HG02610 (cell line): Measurements from ENCODE around the gene NCF2.
"Not testable (repeated sequence)": the region's sequence is repeated elsewhere in the genome, so short reads cannot be mapped to it uniquely, and the experiment has no call there.

ENCODE experiments used
- ATAC-seq: cut with Tn5 transposase; IDR thresholded peaks from one replicate; pipeline ENCODE4 v1.9.1; 2021; ENCODE audit warnings: mild to moderate bottlenecking, moderate library complexity; ENCODE audit not compliant: unreplicated experiment

Gene NCF2

DNA sequence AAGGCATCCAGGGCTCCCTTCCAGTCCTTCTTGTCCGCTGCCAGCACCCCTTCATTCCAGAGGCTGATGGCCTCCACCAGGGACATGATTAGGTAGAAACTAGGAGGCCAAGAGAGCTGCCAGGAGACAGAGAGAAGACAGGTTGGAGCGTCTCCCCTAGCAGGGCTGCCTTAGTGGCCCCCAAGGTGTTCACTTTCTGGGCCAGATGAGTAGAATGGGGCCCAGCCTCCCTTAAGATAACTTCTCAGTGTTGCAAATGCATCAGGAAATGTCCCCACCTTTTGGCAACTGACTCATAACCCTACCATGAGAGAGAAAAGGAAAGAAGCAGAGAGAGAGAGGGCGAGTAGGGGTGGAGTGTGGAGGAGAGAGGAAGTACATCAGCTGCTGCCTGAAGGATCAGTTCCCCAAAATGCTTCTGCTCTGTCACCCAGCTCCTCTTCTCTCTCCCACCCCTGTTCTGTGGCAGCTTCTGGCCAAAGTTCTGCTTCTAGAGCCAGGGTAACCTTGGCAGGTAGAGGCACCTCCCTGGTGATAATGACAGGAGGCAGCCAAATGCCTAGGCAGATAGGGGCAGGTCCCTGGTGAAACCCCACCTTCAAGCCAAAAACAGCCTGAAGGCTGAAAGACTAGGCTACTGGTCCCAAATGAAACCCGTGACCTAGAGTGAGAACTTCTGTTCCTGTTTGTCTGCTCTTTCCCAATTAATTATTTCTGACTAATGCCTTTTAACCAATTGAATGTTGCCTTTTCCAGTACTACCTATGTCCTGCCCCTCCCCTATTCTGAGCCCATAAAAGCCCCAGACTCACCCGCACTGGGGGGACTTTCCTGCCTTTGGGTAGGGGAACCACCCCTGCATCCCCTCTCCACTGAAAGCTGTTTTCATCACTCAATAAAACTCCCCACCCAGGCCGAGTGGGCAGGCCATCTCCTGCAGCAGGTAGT, at the start of gene NCF2:
NCF2 (minus strand) TSS at position 216 of the 948 bp plus-strand sequence; CDS start at position 86, 130 bp downstream.
- ATAC-seq, result peak; percentile 82

GRCh38 chr1:183638649-183639387, 48.6 kb upstream of the NCF2 start:
- ATAC-seq, result no peak

- ATAC-seq, result no peak
Measured at GRCh38 chr1:183636783-183637182, 46.5 kb upstream of the NCF2 start.

DNA sequence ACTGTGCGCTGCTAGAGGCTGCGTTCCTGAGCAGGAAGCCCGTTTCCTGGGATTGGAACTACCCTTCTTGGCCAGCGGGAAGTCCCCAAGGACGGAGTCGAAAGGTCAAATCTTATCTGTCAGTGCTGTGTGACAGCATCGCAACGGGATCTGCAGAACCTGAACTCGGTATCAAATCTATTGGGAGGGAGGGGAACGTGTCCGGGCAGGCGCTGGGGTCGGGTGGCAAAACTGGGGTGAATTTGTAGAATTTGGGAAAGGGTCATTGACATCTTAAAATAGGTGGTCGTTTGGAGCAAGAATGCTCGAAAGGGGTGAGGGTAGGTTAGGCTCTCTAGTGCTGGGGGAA, 46.0 kb upstream of the NCF2 start:
- ATAC-seq, result no peak

DNA sequence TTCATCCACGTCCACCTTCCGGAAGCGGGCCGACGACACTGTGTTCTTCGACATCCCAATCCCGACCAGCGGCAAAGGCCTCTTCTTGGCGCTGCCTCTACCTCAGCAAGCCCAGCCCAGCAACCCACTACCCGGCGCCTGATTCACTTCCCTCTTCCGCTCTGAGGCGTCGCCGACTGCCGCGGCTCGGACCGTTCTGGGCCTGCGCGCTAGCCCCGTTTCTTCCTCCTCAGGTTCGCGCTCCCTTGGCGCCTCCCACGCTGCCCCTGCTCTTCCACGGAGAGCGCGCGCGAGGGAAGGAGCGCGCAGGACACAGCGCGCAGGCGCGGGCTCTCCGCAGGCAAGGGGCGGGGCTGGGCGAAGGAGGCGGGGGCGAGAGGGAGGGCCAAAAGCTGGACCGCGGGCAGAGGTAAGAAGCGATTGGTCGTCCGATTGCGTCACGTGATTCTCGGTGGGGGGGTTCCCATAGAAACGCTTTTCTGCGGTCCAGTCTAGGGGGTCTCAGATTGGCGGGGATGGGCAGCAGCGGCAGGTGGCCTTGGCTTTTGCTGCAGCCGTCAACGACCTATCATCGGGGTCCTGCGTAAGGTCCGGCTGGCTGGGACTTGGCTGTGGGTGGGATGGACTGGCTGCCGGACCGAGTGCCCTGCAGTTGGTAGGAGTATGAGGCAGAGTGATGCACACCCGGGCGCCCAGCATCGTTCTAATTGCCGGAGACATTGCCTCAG, 45.5 kb upstream of the NCF2 start, which contains the start of gene ARPC5:
ARPC5 (minus strand) TSS at position 178 of the 728 bp plus-strand sequence; CDS start at position 54, 124 bp downstream.
- peak; percentile 86 for ATAC-seq

GRCh38 chr1:183635099-183635605, 44.9 kb upstream of the NCF2 start:
- peak; percentile 6 for ATAC-seq

- ATAC-seq, result no peak
Measured at GRCh38 chr1:183634429-183635065, 44.3 kb upstream of the NCF2 start.

DNA sequence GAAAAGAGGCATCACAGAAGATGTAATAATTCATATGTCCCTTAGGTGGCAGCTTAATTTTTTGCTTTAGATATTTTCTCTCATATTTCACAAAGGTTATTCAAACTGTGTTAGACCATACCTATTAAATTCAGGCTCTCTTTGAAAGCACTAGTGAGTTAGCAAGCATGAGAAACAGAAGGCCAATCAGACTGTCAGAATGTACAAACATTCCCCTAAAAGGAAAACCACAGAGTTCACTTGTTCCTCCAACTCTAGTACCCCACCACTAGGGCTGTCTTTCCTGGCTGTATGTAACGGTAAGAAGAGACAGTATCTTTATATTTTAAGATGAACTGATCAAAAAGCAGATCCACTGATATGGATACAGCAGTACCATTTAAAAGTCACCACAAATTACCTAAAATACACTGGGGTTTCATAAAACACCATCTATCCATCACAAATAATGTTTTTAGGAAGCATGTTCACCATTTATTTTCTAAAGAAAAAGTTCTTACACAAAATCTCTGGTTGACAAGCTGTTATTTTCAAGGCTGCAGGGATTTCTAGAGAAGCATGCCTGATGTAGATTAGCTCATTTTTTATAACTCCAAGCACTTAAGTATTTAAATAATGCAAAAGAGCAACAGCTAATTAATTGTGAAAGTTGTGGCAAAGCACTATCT, 43.6 kb upstream of the NCF2 start:
- ATAC-seq, result peak; percentile 43

GRCh38 chr1:183632964-183633363, 42.7 kb upstream of the NCF2 start:
- ATAC-seq, result no peak

DNA sequence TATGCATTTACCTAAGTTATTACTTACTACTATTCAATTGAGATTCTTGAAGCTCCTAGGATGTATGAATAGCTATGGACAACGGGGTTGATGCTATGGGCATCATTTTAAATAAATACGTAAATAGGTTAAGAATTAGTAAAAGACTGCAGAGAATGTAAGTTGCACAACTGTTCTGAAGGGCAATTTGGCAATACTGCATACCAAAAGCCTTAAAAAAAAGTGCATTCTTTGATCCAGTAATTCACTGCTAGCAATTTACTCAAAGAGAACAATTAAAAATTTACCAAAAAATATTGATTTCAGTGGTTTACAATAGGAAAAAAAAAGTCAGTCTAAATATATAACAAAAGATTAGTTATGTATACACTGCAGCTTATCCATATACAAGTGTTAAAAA, 41.9 kb upstream of the NCF2 start:
- ATAC-seq, result no peak

DNA sequence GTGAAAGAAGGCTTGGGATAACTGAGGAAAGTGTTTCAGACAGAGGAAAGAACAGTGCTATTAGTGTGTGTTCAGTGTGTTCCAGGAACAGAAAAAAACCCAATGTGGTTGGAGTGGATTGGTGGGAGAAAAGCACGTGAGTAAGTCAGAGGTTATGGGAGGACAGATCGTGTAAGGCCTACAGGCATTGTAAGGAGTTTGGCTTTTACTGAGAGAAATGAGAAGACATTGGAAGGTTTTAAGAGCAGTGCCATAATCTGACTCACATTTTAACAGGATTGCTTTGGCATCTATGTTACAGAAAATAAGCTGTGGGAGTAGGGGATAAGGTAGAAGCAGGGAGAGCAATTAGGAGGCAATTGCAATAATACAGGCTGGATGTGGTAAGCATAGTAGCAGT, 40.5 kb upstream of the NCF2 start:
- no peak for ATAC-seq

- no peak for ATAC-seq
Measured at GRCh38 chr1:183628537-183628936, 38.3 kb upstream of the NCF2 start.

DNA sequence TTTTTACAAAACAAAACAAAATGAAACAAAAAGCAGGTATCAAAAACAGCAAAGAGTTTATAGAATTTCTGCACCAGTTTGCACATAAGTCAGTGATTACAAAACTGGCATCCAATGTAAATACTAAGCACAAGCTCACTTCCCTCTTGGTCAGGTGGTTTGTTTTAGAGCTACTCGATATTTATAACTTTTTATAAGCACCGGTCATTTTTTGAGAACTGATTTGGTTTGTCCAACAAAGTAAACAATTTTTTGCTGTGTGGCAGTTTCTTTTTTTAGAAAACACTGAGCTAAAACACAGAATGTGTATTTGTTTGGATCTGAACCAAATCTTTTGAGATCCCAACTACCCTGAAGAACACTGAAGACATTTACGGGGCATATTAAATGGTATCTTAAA, 36.0 kb upstream of the NCF2 start:
- not testable (repeated sequence) for ATAC-seq

DNA sequence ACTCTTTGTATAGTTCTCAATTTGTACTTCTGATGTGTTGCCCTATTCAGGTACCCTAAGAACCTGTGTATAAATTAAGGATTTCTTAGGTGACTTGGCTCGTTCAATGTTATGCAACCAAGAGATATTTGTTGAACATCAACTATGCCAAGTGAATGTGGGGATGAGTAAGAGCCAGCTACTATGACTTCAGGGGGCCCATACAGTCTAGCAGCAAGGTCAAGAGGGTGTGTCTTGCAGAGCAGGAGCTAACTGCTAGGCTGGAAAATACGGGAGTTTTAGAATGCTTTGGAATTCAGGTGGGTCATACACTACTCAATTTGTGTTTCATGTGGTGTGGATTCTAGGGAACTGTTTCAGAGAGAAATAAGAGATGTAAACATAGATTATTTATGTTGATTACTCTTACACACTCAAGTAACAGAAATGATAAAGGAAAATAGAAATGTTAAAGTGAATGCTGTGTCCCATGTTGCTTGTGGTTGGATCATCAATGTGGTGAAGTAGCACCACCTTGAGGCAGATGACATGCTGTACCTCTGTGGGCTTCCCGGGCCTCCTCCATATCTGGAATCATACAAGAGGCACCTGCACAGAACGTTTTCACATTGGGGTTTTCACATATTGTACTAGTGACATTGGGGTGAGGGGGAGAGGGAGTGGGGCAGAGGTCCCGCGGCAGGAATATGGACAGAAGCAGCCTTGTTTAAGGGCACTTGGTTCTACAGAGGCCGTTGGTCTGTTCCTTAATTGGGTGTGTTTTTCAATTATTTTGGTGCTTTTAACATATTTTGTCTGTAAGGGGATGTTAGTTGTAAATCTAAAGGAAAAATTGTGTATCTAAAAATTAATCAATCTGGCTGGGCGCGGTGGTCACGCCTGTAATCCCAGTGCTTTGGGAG, 32.9 kb upstream of the NCF2 start:
- peak; percentile 82 for ATAC-seq

GRCh38 chr1:183622013-183622412, 31.8 kb upstream of the NCF2 start:
- ATAC-seq, result no peak

GRCh38 chr1:183620311-183620710, 30.1 kb upstream of the NCF2 start:
- no peak for ATAC-seq

GRCh38 chr1:183619781-183620180, 29.5 kb upstream of the NCF2 start:
- ATAC-seq, result no peak

- ATAC-seq, result not testable (repeated sequence)
Measured at GRCh38 chr1:183618202-183618601, 27.9 kb upstream of the NCF2 start.

DNA sequence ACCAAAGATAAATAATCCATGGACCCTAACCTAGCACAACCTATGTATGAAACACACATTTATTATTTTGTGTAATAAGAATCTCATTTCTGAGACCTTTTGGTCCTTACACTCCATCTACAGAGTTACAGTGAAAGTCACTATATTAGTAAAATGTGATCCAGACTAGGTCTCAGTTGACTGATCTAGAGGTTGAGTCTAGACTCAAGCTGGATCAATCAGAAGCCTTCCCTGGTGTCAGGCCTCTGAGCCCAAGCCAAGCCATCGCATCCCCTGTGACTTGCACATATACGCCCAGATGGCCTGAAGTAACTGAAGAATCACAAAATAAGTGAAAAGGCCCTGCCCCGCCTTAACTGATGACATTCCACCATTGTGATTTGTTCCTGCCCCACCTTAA, 22.7 kb upstream of the NCF2 start:
- ATAC-seq, result not testable (repeated sequence)
